ENCODE results near the gene NPPA. TPM values are rescaled to one million over a fixed set of nuclear protein-coding genes. Genes with fewer than 3 reads are reported as not detected.

NPPA gene
- total and polyA plus RNA-seq, 10 of the 15 experiments (the other 5 are each of a cell fraction or from before 2014, with no cell fraction given) = 0.31 to 0.39 TPM; not detected in 8

GRCh38 chr1:11805422-11806306 is 41.9 kb downstream of the NPPA start, which contains the start of the genes CLCN6 and MTHFR (continued):
- peak; percentile 100 for TF ChIP-seq USF2 (IDR thresholded peaks at IDR 0.05; ENCODE audit: borderline replicate concordance, low read depth, low read length)
- 0 out of 2 replicates have a peak, but pooled peaks have one; percentile 23 for TF ChIP-seq EED (IDR thresholded peaks at IDR 0.05; ENCODE audit: low read depth)
- TF ChIP-seq ATF7 (IDR thresholded peaks at IDR 0.05; ENCODE audit: low read depth) = peak; percentile 34; the same call in 1 of the 2 replicates
- TF ChIP-seq GABPA (IDR thresholded peaks at IDR 0.05; ENCODE audit: low read depth) = peak; percentile 88
- peak; percentile 70; the same call in 1 of the 2 replicates for TF ChIP-seq POLR2AphosphoS5 (IDR thresholded peaks at IDR 0.05; ENCODE audit: low read length)
- TF ChIP-seq IRF3 (IDR thresholded peaks at IDR 0.05) = peak; percentile 78; the same call in 1 of the 2 replicates
- TF ChIP-seq ZSCAN29 (IDR thresholded peaks at IDR 0.05) = no peak
- TF ChIP-seq MAX (IDR thresholded peaks at IDR 0.05; ENCODE audit: low read depth, low read length) = peak; percentile 100
- peak; percentile 59 for TF ChIP-seq RUNX3 (IDR thresholded peaks at IDR 0.05; ENCODE audit: low read length)
- no peak for TF ChIP-seq CEBPZ (IDR thresholded peaks at IDR 0.05; ENCODE audit: low read depth, low read length)
- no peak for TF ChIP-seq IRF4 (IDR thresholded peaks at IDR 0.05; ENCODE audit: low read depth, low read length)
- peak; percentile 71 for TF ChIP-seq SP1 (IDR thresholded peaks at IDR 0.05; ENCODE audit: low read depth, low read length)
- TF ChIP-seq BCL3 (IDR thresholded peaks at IDR 0.05; ENCODE audit: borderline replicate concordance, insufficient read depth, low read depth, low read length, poor library complexity, severe bottlenecking) = peak; percentile 17
- TF ChIP-seq SRF (IDR thresholded peaks at IDR 0.05; ENCODE audit: low read depth in 2 of 2, low read length in 2 of 2) = peak; percentile 8 to 82; a peak in 2 of 4 replicates
- peak; percentile 35; the same call in 1 of the 2 replicates for TF ChIP-seq NR2C1 (IDR thresholded peaks at IDR 0.05)
- peak; percentile 100 for TF ChIP-seq RELA (IDR thresholded peaks at IDR 0.05; ENCODE audit: borderline replicate concordance, partially characterized antibody)
- TF ChIP-seq ZNF207 (IDR thresholded peaks at IDR 0.05; ENCODE audit: borderline replicate concordance) = peak; percentile 57; the same call in 1 of the 2 replicates
- no peak for TF ChIP-seq ZNF622 (IDR thresholded peaks at IDR 0.05)
- TF ChIP-seq TCF7 (IDR thresholded peaks at IDR 0.05; ENCODE audit: borderline replicate concordance) = no peak
- peak; percentile 51; the same call in 1 of the 2 replicates for TF ChIP-seq PML (IDR thresholded peaks at IDR 0.05; ENCODE audit: low read length)
- no peak for TF ChIP-seq TCF3 (IDR thresholded peaks at IDR 0.05; ENCODE audit: borderline replicate concordance, insufficient read depth, low read depth, low read length)
- peak; percentile 54 for TF ChIP-seq SIX5 (IDR thresholded peaks at IDR 0.05; ENCODE audit: low read depth, low read length, severe bottlenecking)
- no peak for TF ChIP-seq LARP7 (IDR thresholded peaks at IDR 0.05)
- TF ChIP-seq JUNB (IDR thresholded peaks at IDR 0.05) = no peak

Data from GM12878 (cell line).